GM20431 (cell line): ENCODE measurements around the gene SSR3.
"Not testable (repeated sequence)": the region's sequence is repeated elsewhere in the genome, so short reads cannot be mapped to it uniquely, and the experiment has no call there.

Experiments
- in situ Hi-C: fragments of 300-500 bp; cut with MseI, MboI; formaldehyde crosslinking; loops from one replicate; pipeline ENCODE4 v1.15.0; 2020; ENCODE audit warnings: low sequenced_read_pairs; ENCODE audit not compliant: unreplicated experiment

Gene SSR3

GRCh38 chr3:156554842-156555687 is at the start of gene SSR3:
SSR3 (minus strand) TSS chr3:156555117; CDS start chr3:156555089, 28 bp downstream.
- in situ Hi-C loops: loop anchor here (25.0 kb wide), 1 partner anchor 107 kb away; the partner anchor contains the start of gene TIPARP

GRCh38 chr3:156604064-156604641 is 49.2 kb upstream of the SSR3 start:
- in situ Hi-C loops: no loop called here

DNA sequence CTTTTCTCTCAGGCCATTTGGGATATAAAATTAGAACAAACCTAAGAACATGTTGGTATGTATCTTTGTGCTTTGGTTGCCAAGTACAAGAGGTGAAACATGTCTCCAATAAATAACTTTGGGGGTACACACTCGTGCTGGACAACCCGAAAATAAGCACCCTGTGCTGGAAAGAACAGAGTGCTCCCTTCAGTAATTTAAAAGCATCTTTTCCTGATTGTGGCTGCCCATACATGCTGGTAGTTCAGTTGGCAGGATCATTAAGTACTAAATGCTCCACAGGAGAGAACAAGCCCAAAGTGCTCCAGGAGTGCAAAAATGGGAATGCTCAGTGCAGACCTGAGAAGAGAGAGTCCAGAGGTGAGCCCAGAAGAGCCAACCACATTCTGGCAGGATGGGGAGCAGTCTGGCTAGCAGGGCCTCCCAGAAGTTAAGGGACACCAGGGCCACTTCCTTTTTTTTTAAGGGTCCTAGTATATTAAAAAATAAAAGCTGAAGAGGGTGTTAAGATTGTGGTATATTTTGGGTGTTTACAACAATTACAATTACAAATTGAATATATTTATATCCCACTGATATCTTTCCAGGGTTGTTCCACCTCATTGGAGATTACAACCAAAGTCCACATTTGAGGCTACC is 48.6 kb upstream of the SSR3 start:
- in situ Hi-C loops: no loop called here

DNA sequence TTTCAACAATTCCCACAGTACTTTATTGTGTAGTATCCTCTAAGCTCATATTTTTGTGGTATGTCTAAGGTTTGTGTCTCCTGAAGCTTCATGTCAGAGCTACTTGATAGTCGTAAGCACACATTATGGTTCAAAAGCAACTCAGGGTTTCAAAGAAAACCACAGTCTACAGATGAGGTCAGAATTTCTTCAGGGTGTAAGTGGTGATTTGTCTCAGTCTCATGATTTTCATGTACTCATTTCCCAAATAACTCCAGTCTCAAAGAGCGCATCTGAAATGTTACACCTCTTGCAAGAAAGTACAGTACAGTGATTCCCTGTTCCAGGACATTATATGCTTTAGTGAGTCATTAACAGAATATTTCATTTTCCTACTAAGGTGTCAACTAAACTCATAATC is 47.5 kb upstream of the SSR3 start:
- in situ Hi-C loops: no loop called here

- in situ Hi-C loops: no loop called here
These were observed 46.6 kb upstream of the SSR3 start for GRCh38 chr3:156601497-156601896.

DNA sequence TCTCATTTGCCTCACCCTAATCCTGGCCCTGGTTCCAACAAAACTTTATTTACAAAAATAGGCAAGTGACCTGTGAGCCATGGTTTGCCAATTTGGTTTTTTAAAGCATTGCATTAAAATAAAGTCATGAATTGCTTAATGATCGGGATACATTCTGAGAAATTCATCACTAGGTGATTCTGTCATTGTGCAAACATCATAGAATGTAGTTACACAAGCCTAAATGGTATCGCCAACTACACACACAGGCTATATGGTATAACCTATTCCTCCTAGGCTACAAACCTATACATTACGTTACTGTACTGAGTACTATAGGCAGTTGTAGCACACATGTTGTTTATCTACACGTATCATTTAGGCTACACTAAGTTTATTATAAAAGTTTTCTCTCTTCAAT is 45.9 kb upstream of the SSR3 start:
- in situ Hi-C loops: no loop called here

DNA sequence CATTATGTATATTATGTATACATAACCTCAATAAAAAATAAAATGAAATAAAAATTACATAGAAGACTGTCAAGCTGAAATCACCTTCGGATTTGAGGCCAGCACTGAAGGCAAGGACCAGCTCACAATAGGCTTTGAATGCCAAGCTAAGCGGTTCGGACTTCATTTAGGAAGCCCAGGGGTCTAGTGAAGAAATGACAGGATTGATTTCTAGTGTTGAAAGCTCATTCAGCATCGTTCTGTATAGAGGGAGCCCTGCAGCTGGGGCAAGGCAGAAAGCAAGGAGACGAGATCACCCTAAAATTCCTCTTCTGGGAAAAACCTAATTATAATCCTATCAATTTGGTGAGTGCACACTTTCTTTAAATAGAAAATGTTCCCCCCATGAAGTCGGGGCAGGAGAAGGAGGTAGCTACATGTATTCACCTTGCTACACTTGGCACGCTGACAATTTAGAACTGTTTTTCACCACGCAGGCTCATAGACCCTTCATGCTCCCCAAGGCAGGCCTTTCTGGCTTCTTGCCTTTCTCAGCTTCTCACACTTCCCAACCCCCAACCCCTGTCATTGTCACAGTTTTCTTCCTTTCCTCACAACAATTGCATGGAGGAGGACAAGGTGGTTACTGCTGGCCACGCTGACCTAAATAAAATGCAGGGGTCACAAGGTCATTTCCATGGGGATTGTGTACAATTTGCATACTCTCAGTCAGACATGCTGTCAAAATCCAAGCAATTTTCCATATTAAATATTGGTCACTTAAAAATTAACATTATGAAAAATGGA is 44.4 kb upstream of the SSR3 start:
- in situ Hi-C loops: no loop called here

DNA sequence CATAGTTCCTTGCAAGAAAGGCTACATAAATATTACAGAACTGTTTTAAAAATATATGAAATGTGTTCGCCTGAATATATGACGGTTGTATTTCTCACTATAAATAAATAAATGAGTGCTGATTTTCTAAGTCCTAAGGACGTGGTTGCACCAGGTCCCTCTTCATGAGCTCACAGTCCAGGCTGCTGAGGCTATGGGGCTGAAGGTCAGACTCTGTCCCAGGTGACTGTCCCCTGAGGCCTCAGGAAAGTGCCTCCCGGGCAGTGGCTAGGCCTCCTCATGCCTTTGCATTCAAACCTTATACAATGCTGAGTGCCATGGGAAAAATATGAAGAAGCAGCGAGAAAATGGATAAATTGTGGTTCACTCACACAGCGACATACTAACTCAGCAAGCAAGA is 43.5 kb upstream of the SSR3 start:
- in situ Hi-C loops: no loop called here

- in situ Hi-C loops: no loop called here
These were observed 39.3 kb upstream of the SSR3 start for GRCh38 chr3:156594219-156594683.

DNA sequence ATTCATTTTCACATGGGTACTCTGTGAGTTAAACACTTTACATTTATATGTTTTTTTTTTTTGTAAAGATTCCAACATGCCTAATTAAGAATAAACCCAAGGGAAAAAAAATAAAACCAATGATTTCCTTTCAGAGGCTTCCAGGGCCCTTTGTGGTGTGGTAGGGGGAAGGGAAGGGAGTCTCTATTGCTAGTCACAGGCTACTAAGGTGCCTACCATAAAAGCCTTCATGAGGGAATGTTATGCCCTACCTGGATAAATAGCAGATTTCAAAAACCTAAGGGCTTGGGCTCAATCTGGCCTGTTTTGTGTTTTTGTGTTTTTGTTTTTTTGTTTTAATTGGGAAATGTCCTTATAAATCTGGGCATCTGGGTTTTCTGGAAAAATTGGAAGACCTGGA is 38.9 kb upstream of the SSR3 start:
- in situ Hi-C loops: no loop called here

GRCh38 chr3:156589806-156590205 is 34.9 kb upstream of the SSR3 start:
- in situ Hi-C loops: not testable (repeated sequence)

DNA sequence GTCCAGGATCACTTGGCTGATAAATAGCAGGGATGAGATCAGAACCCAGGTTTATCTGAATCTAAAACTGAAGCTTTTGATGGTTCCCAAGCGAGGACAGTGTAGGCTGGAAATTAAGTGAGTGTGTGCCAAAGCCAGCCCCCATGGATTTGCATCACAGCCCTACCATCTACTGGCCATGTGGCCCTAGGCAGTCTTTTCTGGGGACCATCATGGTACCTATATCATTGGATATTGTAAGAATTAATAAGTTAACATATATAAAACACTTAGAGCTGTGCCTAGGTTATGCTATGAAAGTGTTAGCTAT is 32.8 kb upstream of the SSR3 start:
- in situ Hi-C loops: no loop called here

DNA sequence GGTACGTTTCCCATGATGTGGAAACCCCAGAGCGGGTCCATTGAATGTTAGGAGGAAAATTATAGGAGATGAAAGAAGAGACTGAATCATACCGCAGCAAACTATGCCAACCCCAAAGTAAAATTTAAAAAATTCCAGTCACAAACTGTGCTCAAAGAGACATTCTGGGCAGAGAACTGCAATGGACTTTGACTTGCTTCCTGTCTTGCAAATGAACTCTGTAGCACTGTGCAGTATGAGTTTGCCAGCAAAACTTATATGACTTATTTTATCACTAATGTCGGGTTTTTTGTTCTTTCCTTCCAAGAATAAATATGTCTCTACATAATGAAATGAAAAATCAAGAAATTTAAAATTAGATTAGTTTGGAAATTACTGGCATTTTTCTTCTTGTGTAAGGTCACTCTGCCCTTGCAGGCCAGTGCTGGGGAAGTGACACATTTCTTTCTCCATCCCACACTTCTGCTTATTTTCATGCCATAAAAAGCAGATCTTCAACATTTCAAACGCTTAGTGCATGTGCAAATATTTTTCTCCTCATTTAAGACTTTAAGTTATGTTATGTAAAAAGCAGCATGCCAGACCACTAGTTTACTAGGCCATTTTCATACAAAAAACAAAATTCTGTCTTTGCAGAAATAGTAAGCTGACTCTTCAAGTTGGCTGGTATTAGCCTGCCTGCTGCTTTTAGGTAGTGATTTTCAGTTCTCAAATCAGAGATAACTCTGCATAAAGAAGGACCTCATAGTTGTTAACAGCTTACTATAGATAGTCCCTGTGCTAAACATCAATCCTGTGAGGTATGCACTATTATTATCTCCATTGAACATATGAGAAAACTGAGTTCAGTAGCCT is 32.2 kb upstream of the SSR3 start:
- in situ Hi-C loops: no loop called here

GRCh38 chr3:156583469-156583868 is 28.6 kb upstream of the SSR3 start:
- in situ Hi-C loops: no loop called here

DNA sequence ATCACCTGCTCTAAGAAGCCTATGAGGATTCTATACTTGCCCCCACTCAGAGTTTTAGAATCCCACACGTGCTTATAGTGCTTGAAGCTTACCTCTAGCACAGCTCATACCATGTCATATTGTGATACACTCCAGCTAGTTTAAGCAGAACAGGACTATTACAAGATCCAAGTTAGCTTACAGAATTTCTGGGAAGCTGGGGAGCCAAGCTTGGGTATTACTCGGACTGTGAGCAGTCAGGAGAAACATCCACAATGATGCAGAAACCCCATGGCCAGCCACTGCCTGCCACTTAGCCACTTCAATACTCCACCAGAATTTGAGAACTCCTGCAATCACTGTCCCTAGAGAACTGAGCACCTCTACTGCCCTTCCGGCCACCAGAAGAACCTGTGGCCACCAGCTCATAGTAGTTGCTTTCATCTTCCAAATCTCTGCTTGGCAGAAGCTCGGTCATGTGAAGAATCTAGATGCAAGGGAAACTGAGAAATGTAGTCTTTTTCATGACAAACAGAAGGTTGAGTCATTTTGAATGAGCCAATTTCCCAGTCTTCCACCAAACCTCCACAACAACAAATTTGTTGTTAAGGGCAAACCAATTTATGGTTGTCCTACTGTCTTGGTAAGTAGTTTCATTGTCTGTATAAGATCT is 27.7 kb upstream of the SSR3 start:
- in situ Hi-C loops: no loop called here

GRCh38 chr3:156581954-156582353 is 27.0 kb upstream of the SSR3 start:
- in situ Hi-C loops: no loop called here

- in situ Hi-C loops: no loop called here
These were observed 26.1 kb upstream of the SSR3 start for GRCh38 chr3:156581033-156581432.

GRCh38 chr3:156579427-156579851 is 24.5 kb upstream of the SSR3 start:
- in situ Hi-C loops: no loop called here

- in situ Hi-C loops: no loop called here
These were observed 22.8 kb upstream of the SSR3 start for GRCh38 chr3:156577736-156578135.
